Parathyroid adenoma (tissue), 2 donors: Measurements from ENCODE around the gene MAGI2.

Experiments used
- H2AFZ ChIP-seq: fragments of 300-600 bp; sonication (generic); one replicate; pipeline ENCODE4 v1.7.0; 2017; ENCODE audit warnings: antibody characterized with exemption, mild to moderate bottlenecking
- H3K27ac ChIP-seq: fragments of 300-600 bp; sonication (generic); one replicate; pipeline ENCODE4 v1.7.0; 2017
- H3K27me3 ChIP-seq: fragments of 300-600 bp; sonication (generic); one replicate; pipeline ENCODE4 v1.7.0; 2017; ENCODE audit warnings: low read length; ENCODE audit not compliant: control insufficient read depth, insufficient read depth
- H3K36me3 ChIP-seq: fragments of 300-600 bp; sonication (generic); one replicate; pipeline ENCODE4 v1.7.0; 2017; ENCODE audit warnings: low read length; ENCODE audit not compliant: control insufficient read depth, insufficient read depth
- H3K4me1 ChIP-seq: fragments of 300-600 bp; sonication (generic); one replicate; pipeline ENCODE4 v1.7.0; 2017; ENCODE audit warnings: control low read depth
- H3K4me2 ChIP-seq: fragments of 300-600 bp; sonication (generic); one replicate; pipeline ENCODE4 v1.7.0; 2017; ENCODE audit warnings: low read length
- H3K4me3 ChIP-seq: fragments of 300-600 bp; sonication (generic); one replicate; pipeline ENCODE4 v1.7.0; 2017; ENCODE audit warnings: low read depth, low read length
- H3K79me2 ChIP-seq: fragments of 300-600 bp; sonication (generic); one replicate; pipeline ENCODE4 v1.7.0; 2017; ENCODE audit warnings: control low read depth
- H3K9ac ChIP-seq: fragments of 300-600 bp; sonication (generic); one replicate; pipeline ENCODE4 v1.7.0; 2017; ENCODE audit warnings: mild to moderate bottlenecking
- H3K9me3 ChIP-seq: fragments of 300-600 bp; sonication (generic); one replicate; pipeline ENCODE4 v1.7.0; 2017; ENCODE audit warnings: low read length; ENCODE audit not compliant: control insufficient read depth
- CTCF ChIP-seq: fragments of 300-600 bp; sonication (generic); IDR thresholded peaks from one replicate; pipeline ENCODE4 v1.7.0; 2017; ENCODE audit warnings: antibody characterized with exemption, mild to moderate bottlenecking
- donor health status: primary hyperparathyroidism.

Gene MAGI2

GRCh38 chr7:78175330-78176100 is 1278.0 kb downstream of the MAGI2 start:
- no peak overlapping the region for H3K27ac ChIP-seq
- TF ChIP-seq CTCF = no peak
- no peaks in the 10 kb centered on the region for H3K4me1 ChIP-seq
- no peak overlapping the region for H3K4me3 ChIP-seq
- no peaks in the 10 kb centered on the region for H3K27me3 ChIP-seq
- H3K36me3 ChIP-seq = no peaks in the 10 kb centered on the region
- no peaks in the 10 kb centered on the region for H3K79me2 ChIP-seq
- H2AFZ ChIP-seq = no peak overlapping the region
- no peak overlapping the region for H3K9ac ChIP-seq
- H3K9me3 ChIP-seq = no peaks in the 10 kb centered on the region
- H3K4me2 ChIP-seq = no peak overlapping the region

DNA sequence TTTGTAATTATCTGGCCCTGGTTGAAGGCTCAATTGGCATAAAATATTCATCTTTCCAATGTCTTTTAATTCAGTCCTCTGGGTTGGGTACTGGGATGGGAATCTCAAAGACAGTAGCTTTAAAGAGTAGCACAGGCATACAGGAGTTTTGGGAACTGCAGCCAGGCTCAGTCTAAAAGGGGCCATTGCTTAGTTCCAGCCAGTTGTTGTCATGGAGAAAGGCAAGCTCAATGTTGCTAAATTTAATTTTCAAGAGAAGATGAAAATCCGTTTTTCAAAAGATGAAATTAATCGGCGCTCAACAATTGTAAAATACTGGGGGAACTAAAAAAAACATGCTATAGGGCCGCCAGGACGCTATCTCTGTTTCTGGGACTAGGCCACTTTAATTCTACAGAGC is 1279.8 kb downstream of the MAGI2 start:
- no peaks in the 10 kb centered on the region for H3K79me2 ChIP-seq
- no peaks in the 10 kb centered on the region for H3K9me3 ChIP-seq
- no peak overlapping the region for H3K9ac ChIP-seq
- no peak overlapping the region for H3K4me2 ChIP-seq
- no peaks in the 10 kb centered on the region for H3K36me3 ChIP-seq
- H3K27ac ChIP-seq = no peak overlapping the region
- TF ChIP-seq CTCF = no peak
- no peak overlapping the region for H2AFZ ChIP-seq
- H3K4me1 ChIP-seq = no peaks in the 10 kb centered on the region
- no peaks in the 10 kb centered on the region for H3K27me3 ChIP-seq
- H3K4me3 ChIP-seq = no peak overlapping the region

DNA sequence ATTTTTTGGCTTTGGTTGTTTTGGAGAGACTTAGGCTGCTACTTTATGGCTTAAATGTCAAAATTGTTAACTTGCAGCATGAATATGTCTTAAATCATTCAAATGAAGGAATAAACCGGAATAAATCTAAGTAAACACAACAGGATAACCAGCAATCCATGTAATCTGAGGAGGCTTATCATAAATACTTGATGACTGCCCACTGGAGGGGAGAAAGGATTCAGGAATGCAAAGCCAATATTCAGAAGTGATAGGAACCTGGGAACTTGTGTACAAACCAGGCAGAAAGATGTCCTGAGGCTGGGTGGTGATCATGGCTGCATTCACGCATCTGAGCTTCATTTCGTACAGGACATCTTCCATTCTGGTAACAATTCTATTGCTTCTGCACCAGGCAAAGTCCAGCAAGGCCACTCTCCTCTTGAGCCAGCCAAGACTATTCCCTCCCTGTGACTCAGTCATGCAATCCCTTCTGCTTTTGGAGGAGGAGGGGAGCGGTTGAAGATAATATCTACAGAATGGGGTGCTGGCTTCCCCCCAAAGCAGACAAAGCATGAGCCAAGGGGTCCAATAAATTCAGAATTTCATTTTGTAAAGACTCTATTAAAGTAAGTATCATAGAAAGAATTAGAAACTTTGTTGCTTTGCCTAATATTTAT is 1280.4 kb downstream of the MAGI2 start:
- Histone ChIP-seq H3K9ac (no peak overlapping the region), H3K4me1 (no peaks in the 10 kb centered on the region), H3K9me3 (no peaks in the 10 kb centered on the region), H3K4me2 (no peak overlapping the region), H3K79me2 (no peaks in the 10 kb centered on the region), H3K27me3 (no peaks in the 10 kb centered on the region), H3K4me3 (no peak overlapping the region), H3K36me3 (no peaks in the 10 kb centered on the region), H2AFZ (no peak overlapping the region), H3K27ac (no peak overlapping the region)
- no peak for TF ChIP-seq CTCF

DNA sequence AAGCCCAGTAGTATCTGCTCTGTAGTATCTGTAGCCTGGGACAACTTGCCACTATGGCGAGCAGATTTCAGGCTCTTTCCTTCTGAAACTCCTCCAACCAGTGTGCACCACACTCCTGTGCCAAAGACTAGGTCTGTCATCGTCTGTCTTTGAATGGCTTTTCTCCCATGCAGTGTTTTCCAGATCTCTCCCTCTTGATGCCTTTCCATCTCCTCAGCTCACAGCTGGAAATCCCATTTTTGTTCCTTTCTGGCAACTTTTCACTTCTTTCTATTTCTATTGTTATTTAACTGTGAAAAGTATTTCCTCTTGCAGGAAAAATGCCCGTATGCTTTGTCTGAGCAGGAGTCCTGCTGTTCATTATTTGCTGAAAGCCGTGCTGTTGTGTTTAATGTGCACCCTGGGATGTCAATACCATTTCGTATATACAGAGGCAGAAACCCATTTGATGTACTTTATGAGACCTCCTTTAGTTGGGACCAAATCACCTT is 1281.2 kb downstream of the MAGI2 start:
- no peaks in the 10 kb centered on the region for H3K27me3 ChIP-seq
- H3K9ac ChIP-seq = no peak overlapping the region
- H2AFZ ChIP-seq = no peak overlapping the region
- H3K36me3 ChIP-seq = no peaks in the 10 kb centered on the region
- no peaks in the 10 kb centered on the region for H3K4me1 ChIP-seq
- H3K79me2 ChIP-seq = no peaks in the 10 kb centered on the region
- no peak for TF ChIP-seq CTCF
- no peak overlapping the region for H3K4me2 ChIP-seq
- no peak overlapping the region for H3K27ac ChIP-seq
- no peaks in the 10 kb centered on the region for H3K9me3 ChIP-seq
- H3K4me3 ChIP-seq = no peak overlapping the region
